Activated B cell treated with CpG ODN at 0.5 μM for 24 hours (primary cell): ENCODE results near the gene SLC26A11. TPM values are rescaled to one million over a fixed set of nuclear protein-coding genes. Genes with fewer than 3 reads are reported as not detected.
A peak's percentile ranks its signal among the peaks of the same experiment; 100 is the strongest.

Source experiments
- ATAC-seq: fragments of 200-7000 bp; cut with Tn5 transposase; one replicate; pipeline ENCODE4 v1.10.0; 2021; ENCODE audit warnings: low read depth, mild to moderate bottlenecking, moderate library complexity
- CTCF ChIA-PET: fragments of 350-600 bp; sonication (Branson Sonifier 250); formaldehyde crosslinking; loops from one replicate; lab custom pipeline; 2021; ENCODE audit warnings: antibody characterized with exemption; lab: Charles Lee
- POLR2A ChIA-PET: fragments of 350-600 bp; sonication (Branson Sonifier 250); formaldehyde crosslinking; loops from one replicate; lab custom pipeline; 2021; ENCODE audit warnings: antibody characterized with exemption; lab: Charles Lee
- DNase-seq: peaks from one replicate; pipeline ENCODE4 v3.0.0; 2022
- H3K27ac Mint-ChIP-seq: one replicate; pipeline ENCODE4 v1.8.0; 2020; ENCODE audit warnings: mixed read lengths
- H3K27me3 Mint-ChIP-seq: one replicate; pipeline ENCODE4 v1.8.0; 2021; ENCODE audit warnings: mixed read lengths
- H3K36me3 Mint-ChIP-seq: one replicate; pipeline ENCODE4 v1.8.0; 2021; ENCODE audit warnings: low read depth, mixed read lengths
- H3K4me1 Mint-ChIP-seq: one replicate; pipeline ENCODE4 v1.8.0; 2021; ENCODE audit warnings: mixed read lengths
- H3K4me3 Mint-ChIP-seq: one replicate; pipeline ENCODE4 v1.8.0; 2020; ENCODE audit warnings: mild to moderate bottlenecking, mixed read lengths
- H3K9me3 Mint-ChIP-seq: one replicate; pipeline ENCODE4 v1.8.0; 2020; ENCODE audit warnings: mixed read lengths
- intact Hi-C: fragments of 100-400 bp; cut with micrococcal nuclease; formaldehyde crosslinking; loops from one replicate; pipeline ENCODE4 v1.15.1; 2024
- total RNA-seq: library from RNA; stranded (reverse); gene quantifications from 2 replicates; pipeline ENCODE4 v1.2.3, GENCODE V29; 2022
- TF ChIP-seq, protein P1 (sequence below): fragments of 200-600 bp; IDR thresholded peaks from one replicate; pipeline ENCODE4 v1.8.0; 2022; ENCODE audit warnings: antibody characterized with exemption, mild to moderate bottlenecking

The SLC26A11 gene
- total RNA-seq, 1 donor from 2014 or later: 8.4 TPM

DNA sequence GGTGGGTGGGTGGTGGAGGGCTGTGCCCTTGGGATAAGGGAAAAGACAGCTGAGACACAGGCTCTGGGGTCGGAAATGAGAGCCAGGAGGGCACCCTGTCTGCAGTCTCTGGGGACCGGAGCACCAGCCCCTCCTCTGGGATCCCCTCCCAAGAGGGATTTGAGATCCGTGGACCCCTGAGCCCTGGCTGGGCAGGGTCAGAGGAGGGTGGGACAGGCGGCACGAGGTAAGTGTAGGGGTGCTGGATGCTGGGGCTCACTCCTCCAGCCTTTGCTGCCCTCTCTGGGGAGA, 519 bp upstream of the SLC26A11 start:
- Mint-ChIP-seq H3K27ac (peak overlapping the region; percentile 92), H3K9me3 (no peaks in the 10 kb centered on the region), H3K36me3 (peaks cover 27% of the 10 kb centered on the region), H3K27me3 (no peaks in the 10 kb centered on the region), H3K4me3 (peak overlapping the region; percentile 90), H3K4me1 (peaks cover 20% of the 10 kb centered on the region)
- ATAC-seq (peak; percentile 22), DNase-seq (no peak)
- ChIA-PET CTCF (interaction anchor here (0.7 to 2.8 kb wide), 2 partner anchors 24 to 33 kb away, joined by 3 to 10 read pairs; no protein-coding TSS in a partner anchor), POLR2A (interaction anchor here (0.7 to 2.0 kb wide), 3 partner anchors 41 to 136 kb away, joined by 5 to 17 read pairs (median 5); partner anchors contain the start of gene RNF213)
- intact Hi-C loops: loop anchor here (1.0 to 2.0 kb wide), 3 partner anchors 33 to 72 kb away; partner anchors contain the start of gene EIF4A3
- TF ChIP-seq, protein P1, sequence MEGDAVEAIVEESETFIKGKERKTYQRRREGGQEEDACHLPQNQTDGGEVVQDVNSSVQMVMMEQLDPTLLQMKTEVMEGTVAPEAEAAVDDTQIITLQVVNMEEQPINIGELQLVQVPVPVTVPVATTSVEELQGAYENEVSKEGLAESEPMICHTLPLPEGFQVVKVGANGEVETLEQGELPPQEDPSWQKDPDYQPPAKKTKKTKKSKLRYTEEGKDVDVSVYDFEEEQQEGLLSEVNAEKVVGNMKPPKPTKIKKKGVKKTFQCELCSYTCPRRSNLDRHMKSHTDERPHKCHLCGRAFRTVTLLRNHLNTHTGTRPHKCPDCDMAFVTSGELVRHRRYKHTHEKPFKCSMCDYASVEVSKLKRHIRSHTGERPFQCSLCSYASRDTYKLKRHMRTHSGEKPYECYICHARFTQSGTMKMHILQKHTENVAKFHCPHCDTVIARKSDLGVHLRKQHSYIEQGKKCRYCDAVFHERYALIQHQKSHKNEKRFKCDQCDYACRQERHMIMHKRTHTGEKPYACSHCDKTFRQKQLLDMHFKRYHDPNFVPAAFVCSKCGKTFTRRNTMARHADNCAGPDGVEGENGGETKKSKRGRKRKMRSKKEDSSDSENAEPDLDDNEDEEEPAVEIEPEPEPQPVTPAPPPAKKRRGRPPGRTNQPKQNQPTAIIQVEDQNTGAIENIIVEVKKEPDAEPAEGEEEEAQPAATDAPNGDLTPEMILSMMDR: no peak

DNA sequence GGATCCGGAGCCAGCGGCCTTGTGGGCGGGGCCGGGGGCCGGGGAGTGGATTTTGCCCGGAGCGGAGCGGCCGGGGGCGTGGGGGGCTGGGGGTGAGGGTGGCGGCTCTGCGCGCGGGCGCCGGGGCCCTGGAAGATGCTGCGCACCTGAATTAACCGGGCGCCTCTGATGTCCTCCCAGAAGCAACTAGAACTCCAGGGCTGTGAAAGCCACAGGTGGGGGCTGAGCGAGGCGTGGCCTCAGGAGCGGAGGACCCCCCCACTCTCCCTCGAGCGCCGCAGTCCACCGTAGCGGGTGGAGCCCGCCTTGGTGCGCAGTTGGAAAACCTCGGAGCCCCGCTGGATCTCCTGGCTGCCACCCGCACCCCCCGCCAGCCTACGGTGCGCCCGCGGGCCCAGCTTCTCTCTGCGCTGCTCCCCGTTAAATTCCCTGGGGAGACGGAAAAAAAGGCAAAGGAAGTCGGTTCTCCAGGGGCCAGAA, 549 bp downstream of the SLC26A11 start:
- ChIA-PET POLR2A (interaction anchor here (0.7 to 1.7 kb wide), 4 partner anchors 32 to 1003 kb away, joined by 3 to 5 read pairs (median 3); partner anchors contain the start of gene RNF213), CTCF (no interaction called here)
- Mint-ChIP-seq H3K36me3 (peaks cover 19% of the 10 kb centered on the region), H3K27ac (no peak overlapping the region), H3K4me3 (peak overlapping the region; percentile 76), H3K27me3 (no peaks in the 10 kb centered on the region), H3K4me1 (peaks cover 20% of the 10 kb centered on the region), H3K9me3 (no peaks in the 10 kb centered on the region)
- TF ChIP-seq, protein P1: no peak
- ATAC-seq: no peak
- no peak for DNase-seq
- intact Hi-C loops: no loop called here

DNA sequence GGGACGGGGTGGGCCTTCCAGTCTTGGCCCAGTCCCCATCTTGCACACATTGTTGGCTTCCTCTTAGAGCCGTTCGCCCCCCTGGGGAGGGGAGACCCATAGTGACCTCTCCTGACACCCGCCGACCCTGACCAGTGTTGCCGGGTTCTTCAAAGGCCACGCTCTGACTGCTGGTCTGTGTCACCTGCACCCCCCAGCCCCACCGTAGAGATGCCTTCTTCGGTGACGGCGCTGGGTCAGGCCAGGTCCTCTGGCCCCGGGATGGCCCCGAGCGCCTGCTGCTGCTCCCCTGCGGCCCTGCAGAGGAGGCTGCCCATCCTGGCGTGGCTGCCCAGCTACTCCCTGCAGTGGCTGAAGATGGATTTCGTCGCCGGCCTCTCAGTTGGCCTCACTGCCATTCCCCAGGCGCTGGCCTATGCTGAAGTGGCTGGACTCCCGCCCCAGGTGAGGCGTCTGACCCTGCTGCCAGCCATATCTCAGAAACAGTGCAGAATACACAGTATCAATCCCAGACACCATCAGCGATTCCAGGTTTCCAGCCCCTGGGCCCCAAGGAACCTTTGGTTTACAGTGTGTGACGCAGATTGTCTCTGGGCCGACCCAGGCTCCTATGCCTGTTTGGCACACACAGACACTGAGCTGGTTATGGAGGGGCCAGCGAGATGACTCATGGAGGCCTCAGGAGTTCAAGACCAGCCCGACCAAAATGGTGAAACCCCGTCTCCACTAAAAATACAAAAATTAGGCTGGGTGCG, 1.3 kb downstream of the SLC26A11 start:
- DNase-seq (no peak), ATAC-seq (no peak)
- H3K27ac Mint-ChIP-seq: no peak overlapping the region
- POLR2A ChIA-PET: no interaction called here
- peaks cover 14% of the 10 kb centered on the region for H3K36me3 Mint-ChIP-seq
- intact Hi-C loops: no loop called here
- peak overlapping the region; percentile 76 for H3K4me3 Mint-ChIP-seq
- H3K27me3 Mint-ChIP-seq: no peaks in the 10 kb centered on the region
- TF ChIP-seq, protein P1: no peak
- H3K9me3 Mint-ChIP-seq: no peaks in the 10 kb centered on the region
- CTCF ChIA-PET: no interaction called here
- H3K4me1 Mint-ChIP-seq: peaks cover 20% of the 10 kb centered on the region

DNA sequence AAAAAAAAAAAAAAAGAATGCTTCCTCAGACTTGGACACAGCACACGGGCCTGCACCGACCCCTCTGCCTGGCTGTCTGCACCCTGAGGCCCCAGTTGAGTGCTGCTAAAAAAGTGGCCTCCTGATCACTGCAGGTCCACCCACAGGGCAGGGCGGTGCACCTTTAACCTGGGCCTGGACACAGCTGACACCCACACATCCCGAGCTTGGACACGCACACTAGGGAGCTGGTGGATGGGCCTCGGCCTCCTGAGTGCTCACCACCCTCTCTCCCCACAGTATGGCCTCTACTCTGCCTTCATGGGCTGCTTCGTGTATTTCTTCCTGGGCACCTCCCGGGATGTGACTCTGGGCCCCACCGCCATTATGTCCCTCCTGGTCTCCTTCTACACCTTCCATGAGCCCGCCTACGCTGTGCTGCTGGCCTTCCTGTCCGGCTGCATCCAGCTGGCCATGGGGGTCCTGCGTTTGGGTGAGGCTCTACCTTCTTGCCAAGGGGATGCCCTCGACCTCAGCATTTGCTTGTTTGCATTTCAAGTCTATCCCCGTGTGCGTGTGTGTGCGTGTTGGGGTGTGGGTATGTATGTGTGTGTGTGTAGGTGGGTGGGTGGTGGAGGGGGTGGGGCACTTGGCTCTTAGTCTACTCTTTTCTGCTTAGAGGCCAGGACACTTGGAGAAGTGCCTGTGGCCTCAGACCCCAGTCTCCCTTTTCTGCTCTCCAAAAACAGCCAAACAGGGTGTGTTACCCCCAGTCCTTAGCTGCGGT, 2.3 kb downstream of the SLC26A11 start:
- intact Hi-C loops: no loop called here
- Mint-ChIP-seq H3K27me3 (no peaks in the 10 kb centered on the region), H3K4me1 (peaks cover 20% of the 10 kb centered on the region), H3K9me3 (no peaks in the 10 kb centered on the region), H3K27ac (peak overlapping the region; percentile 20), H3K4me3 (peak overlapping the region; percentile 11), H3K36me3 (peaks cover 6% of the 10 kb centered on the region)
- ATAC-seq: no peak
- DNase-seq: no peak
- TF ChIP-seq, protein P1: no peak
- ChIA-PET POLR2A (no interaction called here), CTCF (no interaction called here)
